Spleen (tissue), 11 donors: ENCODE measurements around the gene RBBP8NL. TPM values are rescaled to one million over a fixed set of nuclear protein-coding genes. Genes with fewer than 3 reads are reported as not detected.

Experiments used
- DNase-seq: peaks from one replicate; pipeline ENCODE4 v3.0.0-alpha.2; 2020
- H3K27ac ChIP-seq, 8 donors: fragments of 200-600 bp; sonication (generic) in 7 of 8; 1 replicate in 4 of 8; 2 replicates in 4 of 8; pipeline versions ENCODE4 v1.5.0 to v1.8.0; 2016 to 2021; ENCODE audit warnings: inconsistent platforms in 4 of 8, mild to moderate bottlenecking in 4 of 8, moderate library complexity in 1 of 8
- H3K27me3 ChIP-seq, 7 donors: fragments of 200-600 bp; sonication (generic) in 6 of 7; replicated peaks in 1 of 7; 1 replicate in 4 of 7; 2 replicates in 3 of 7; pipeline versions ENCODE4 v1.5.0 to v1.8.0; 2016 to 2021; ENCODE audit warnings: inconsistent platforms in 3 of 7, mild to moderate bottlenecking in 1 of 7
- H3K36me3 ChIP-seq, 6 donors: fragments of 200-600 bp; sonication (generic) in 5 of 6; 1 replicate in 4 of 6; 2 replicates in 2 of 6; pipeline versions ENCODE4 v1.5.0 to v1.8.0; 2016 to 2021; ENCODE audit warnings: inconsistent platforms in 2 of 6
- H3K4me1 ChIP-seq, 6 donors: fragments of 200-600 bp; sonication (generic) in 5 of 6; 1 replicate in 3 of 6; 2 replicates in 3 of 6; pipeline versions ENCODE4 v1.5.0 to v1.8.0; 2016 to 2021; ENCODE audit warnings: inconsistent platforms in 3 of 6
- H3K4me3 ChIP-seq, 8 donors: fragments of 200-600 bp; sonication (generic) in 7 of 8; 1 replicate in 4 of 8; 2 replicates in 4 of 8; pipeline versions ENCODE4 v1.5.0 to v1.8.0; 2016 to 2021; ENCODE audit warnings: inconsistent platforms in 4 of 8, mild to moderate bottlenecking in 4 of 8, moderate library complexity in 2 of 8
- H3K9me3 ChIP-seq, 8 donors: fragments of 200-600 bp; sonication (generic) in 7 of 8; 1 replicate in 4 of 8; 2 replicates in 4 of 8; pipeline versions ENCODE4 v1.5.0 to v1.8.0; 2016 to 2021; ENCODE audit warnings: inconsistent platforms in 4 of 8
- POLR2A ChIP-seq, 3 donors: fragments of 450-650 bp; IDR thresholded peaks; one replicate each; pipeline ENCODE4 v1.5.1; 2017; ENCODE audit warnings: antibody characterized with exemption in 3 of 3, mild to moderate bottlenecking in 1 of 3
- POLR2AphosphoS5 ChIP-seq, 3 donors: sonication (generic); formaldehyde crosslinking; IDR thresholded peaks; one replicate each; pipeline ENCODE4 v1.5.1; 2017; ENCODE audit warnings: antibody characterized with exemption in 3 of 3
- WGBS, 5 donors: extraction: QIAGEN DNeasy Blood & Tissue Kit in 3 of 5; methylation state at CpG; one replicate each; pipeline versions ENCODE4 v1.1.5 to v1.1.7; 2013 to 2018; 5-methylcytosine and 5-hydroxymethylcytosine counted together
- intact Hi-C: fragments of 100-400 bp; cut with DNase I; formaldehyde crosslinking; loops from one replicate; pipeline ENCODE4 v1.15.0; 2023; ENCODE audit warnings: low total_unique reads
- polyA plus RNA-seq, 3 donors: library from polyadenylated mRNA; stranded (reverse); fragments of 200-250 nt; gene quantifications; one replicate each; pipeline ENCODE4 v1.2.1, GENCODE V29; 2013
- total RNA-seq, 7 donors: library from RNA; depleted of rRNA in 3 of 7; stranded (reverse); fragments of >200 nt in 3 of 7; fragmentation: NEBNext Ultra II Directional in 4 of 7; extraction: Animal tissue kit (Norgen Biotek cat#: 25700) in 4 of 7; gene quantifications; one replicate each; pipeline versions ENCODE4 v1.1.0 to v1.2.1, GENCODE V29; 2016 to 2021
- TF ChIP-seq, protein P1 (sequence below), 11 experiments: fragments of 200-600 bp in 7 of 11; fragments of 450-650 bp in 4 of 11; sonication (generic) in 4 of 11; IDR thresholded peaks in 8 of 11; conservative IDR thresholded peaks in 3 of 11; 1 replicate in 7 of 11; 2 replicates in 4 of 11; pipeline versions ENCODE4 v1.4.0 to v1.8.0; 2016 to 2021; ENCODE audit warnings: antibody characterized with exemption in 11 of 11, inconsistent platforms in 4 of 11, mild to moderate bottlenecking in 1 of 11
- donor health status: healthy with polysubstance abuse.
- donor health status: DM: no; HTN: no; CAD: no; lungs with moderate emphysema.
- donor health status: DM: no; HTN: no; CAD: no.
- donor health status: Bipolar disorder and iron deficiency.
- donor health status: healthy.
- donor health status: DM: no; HTN: no; CAD: no.
- donor health status: DM: yes; HTN: yes; CAD: no.

Gene RBBP8NL
- total and polyA plus RNA-seq, 10 donors = 0.03 TPM; not detected in 9

DNA sequence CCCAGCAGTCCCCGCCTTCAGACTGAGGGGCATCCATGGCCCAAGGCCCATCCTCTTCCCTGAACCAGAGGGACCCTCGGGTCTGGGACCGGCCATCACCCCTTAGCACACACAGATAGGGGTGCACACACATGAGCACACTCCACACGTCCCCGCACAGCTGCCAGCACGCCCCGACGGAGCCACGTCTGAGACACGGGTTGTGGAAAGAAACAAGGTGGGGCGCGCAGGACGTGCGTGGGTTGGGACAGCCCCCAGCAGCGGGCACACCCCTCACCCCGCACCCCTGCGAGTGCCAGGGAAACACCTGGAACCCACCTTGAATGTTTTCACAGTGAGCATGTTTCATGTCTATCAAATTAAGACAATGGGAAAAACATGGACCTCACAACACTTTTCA, 42.0 kb upstream of the RBBP8NL start:
- H3K4me3 ChIP-seq = no peak overlapping the region
- no peak for DNase-seq
- intact Hi-C loops = no loop called here
- TF ChIP-seq, protein P1, sequence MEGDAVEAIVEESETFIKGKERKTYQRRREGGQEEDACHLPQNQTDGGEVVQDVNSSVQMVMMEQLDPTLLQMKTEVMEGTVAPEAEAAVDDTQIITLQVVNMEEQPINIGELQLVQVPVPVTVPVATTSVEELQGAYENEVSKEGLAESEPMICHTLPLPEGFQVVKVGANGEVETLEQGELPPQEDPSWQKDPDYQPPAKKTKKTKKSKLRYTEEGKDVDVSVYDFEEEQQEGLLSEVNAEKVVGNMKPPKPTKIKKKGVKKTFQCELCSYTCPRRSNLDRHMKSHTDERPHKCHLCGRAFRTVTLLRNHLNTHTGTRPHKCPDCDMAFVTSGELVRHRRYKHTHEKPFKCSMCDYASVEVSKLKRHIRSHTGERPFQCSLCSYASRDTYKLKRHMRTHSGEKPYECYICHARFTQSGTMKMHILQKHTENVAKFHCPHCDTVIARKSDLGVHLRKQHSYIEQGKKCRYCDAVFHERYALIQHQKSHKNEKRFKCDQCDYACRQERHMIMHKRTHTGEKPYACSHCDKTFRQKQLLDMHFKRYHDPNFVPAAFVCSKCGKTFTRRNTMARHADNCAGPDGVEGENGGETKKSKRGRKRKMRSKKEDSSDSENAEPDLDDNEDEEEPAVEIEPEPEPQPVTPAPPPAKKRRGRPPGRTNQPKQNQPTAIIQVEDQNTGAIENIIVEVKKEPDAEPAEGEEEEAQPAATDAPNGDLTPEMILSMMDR (IDR thresholded peaks at IDR 0.05 in 8 of 11, conservative IDR thresholded peaks at IDR 0.05 in 3 of 11) = no peak
- no peak for TF ChIP-seq POLR2AphosphoS5 (IDR thresholded peaks at IDR 0.05)
- TF ChIP-seq POLR2A (IDR thresholded peaks at IDR 0.05) = no peak
- H3K36me3 ChIP-seq = no peaks in the 10 kb centered on the region
- WGBS, 5 donors = 81 to 85% (median 81%) methylated on average over 17 of the region's 17 CpGs
- H3K9me3 ChIP-seq = no peaks in the 10 kb centered on the region
- peaks cover 3 to 93% (median 61%) of the 10 kb centered on the region in 7 donors for H3K27me3 ChIP-seq
- H3K4me1 ChIP-seq = peaks cover 0 to 7% (median 4%) of the 10 kb centered on the region in 6 donors
- H3K27ac ChIP-seq = no peak overlapping the region

DNA sequence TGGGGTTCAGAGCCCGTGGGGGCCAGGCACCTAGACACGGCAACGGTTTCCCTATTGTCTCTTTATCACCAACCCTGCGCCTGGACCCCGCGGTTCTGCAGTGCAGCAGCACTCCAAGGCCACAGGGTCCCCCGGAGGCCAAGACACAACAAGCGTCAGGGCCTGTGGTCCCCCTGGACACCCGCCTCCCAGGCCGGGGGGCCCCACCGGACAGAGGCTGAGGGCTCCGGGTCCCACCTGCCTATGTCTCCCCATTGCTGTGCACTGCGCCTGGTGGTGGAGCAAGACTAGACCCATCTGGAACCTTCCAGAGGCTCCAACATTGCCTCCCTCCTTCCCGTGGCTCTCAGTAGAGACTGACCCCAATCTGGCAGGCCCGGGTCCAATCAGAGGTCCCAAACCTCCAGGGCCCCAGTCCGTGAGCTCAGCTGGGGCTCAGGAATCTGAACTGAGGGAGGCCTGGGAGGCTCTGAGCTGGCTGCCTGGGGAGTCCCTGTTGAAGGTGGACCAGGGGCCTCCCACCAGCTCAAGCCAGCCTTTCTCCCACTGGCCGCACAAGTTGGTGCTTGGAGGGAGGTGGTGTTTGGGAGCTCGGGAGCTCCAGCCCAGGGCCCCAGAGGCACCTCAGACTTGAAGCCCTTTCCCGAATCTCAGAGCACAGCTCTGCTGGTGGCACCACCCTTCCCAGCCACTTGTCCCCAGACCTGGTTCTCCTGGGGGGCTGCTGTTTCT, 39.6 kb upstream of the RBBP8NL start:
- Histone ChIP-seq H3K27ac (no peak overlapping the region), H3K9me3 (no peaks in the 10 kb centered on the region), H3K36me3 (no peaks in the 10 kb centered on the region), H3K4me1 (no peaks in the 10 kb centered on the region), H3K27me3 (peaks cover 0 to 70% (median 37%) of the 10 kb centered on the region in 7 donors), H3K4me3 (no peak overlapping the region)
- no peak for DNase-seq
- TF ChIP-seq POLR2A (IDR thresholded peaks at IDR 0.05) (no peak), POLR2AphosphoS5 (IDR thresholded peaks at IDR 0.05) (no peak)
- TF ChIP-seq, protein P1 (IDR thresholded peaks at IDR 0.05 in 8 of 11, conservative IDR thresholded peaks at IDR 0.05 in 3 of 11) = no peak
- 71 to 91% (median 82%) methylated on average over 9 to 19 of the region's 19 CpGs for WGBS, 5 donors
- intact Hi-C loops = no loop called here

DNA sequence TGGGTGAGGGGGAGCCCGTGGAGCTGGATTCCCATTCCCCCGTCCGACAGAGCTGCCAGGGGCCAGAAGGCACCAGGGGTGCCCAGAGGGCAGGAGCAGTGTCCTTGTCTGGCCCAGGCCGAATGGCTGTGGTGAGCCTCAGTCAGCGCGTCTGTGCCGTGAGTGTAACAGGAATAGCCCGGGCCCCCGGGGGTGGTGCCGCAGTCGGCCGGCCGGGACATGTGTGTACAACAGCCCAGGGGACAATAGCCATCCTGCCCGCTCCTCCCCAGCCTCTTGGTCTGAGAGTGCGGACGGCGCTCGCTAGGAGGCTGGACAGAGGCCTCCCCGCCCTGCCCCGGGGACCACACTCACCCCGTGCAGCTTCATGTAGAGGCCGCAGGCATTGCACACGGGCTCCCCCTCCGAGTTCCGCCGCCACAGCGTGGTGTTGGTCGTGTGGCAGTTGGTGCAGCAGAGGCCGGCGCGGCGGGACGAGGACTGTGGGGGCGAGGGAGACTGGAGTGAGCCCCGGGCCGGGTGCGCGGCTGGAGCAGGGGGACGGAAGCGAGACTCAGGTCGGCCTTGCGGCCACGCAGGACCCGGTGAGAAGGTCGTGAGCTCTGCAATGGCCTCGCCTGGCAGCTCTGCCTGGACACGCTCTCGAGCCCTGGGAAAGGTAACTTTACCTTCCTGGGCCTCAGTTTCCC, 38.9 kb upstream of the RBBP8NL start:
- TF ChIP-seq POLR2A (IDR thresholded peaks at IDR 0.05) (no peak), POLR2AphosphoS5 (IDR thresholded peaks at IDR 0.05) (no peak)
- intact Hi-C loops = no loop called here
- WGBS, 5 donors = 80 to 89% (median 83%) methylated on average over 14 to 48 of the region's 48 CpGs
- Histone ChIP-seq H3K4me3 (no peak overlapping the region), H3K9me3 (no peaks in the 10 kb centered on the region), H3K27ac (no peak overlapping the region), H3K4me1 (no peaks in the 10 kb centered on the region), H3K36me3 (no peaks in the 10 kb centered on the region), H3K27me3 (peaks cover 0 to 69% (median 33%) of the 10 kb centered on the region in 7 donors)
- DNase-seq = no peak

DNA sequence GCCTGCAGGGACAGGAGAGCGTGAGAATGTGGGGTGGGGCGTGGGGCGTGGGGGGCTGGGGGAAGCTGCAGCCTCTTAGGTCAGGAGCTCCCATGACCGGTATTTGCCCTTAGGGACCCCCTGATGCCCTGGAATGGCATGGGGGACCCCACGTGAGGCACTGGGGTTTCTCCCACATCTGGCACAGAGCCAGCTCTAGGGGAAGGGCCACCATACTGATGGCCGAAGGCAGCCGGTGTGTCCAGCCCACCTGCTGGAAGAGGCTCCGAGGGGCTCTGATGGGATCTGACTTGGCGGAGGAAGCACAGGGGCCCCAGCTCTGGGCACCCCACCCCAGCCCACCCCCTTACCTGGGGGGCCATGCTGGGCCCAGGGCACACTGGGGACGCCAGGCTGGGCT, 37.7 kb upstream of the RBBP8NL start:
- TF ChIP-seq, protein P1 (IDR thresholded peaks at IDR 0.05 in 8 of 11, conservative IDR thresholded peaks at IDR 0.05 in 3 of 11) = no peak
- TF ChIP-seq POLR2A (IDR thresholded peaks at IDR 0.05) = no peak
- TF ChIP-seq POLR2AphosphoS5 (IDR thresholded peaks at IDR 0.05) = no peak
- DNase-seq = no peak
- no peaks in the 10 kb centered on the region for H3K36me3 ChIP-seq
- peaks cover 0 to 66% (median 24%) of the 10 kb centered on the region in 7 donors for H3K27me3 ChIP-seq
- 78 to 93% (median 80%) methylated on average over 5 to 10 of the region's 10 CpGs for WGBS, 5 donors
- intact Hi-C loops = no loop called here
- H3K27ac ChIP-seq = no peak overlapping the region
- H3K4me3 ChIP-seq = no peak overlapping the region
- no peaks in the 10 kb centered on the region for H3K4me1 ChIP-seq
- H3K9me3 ChIP-seq = no peaks in the 10 kb centered on the region
